ENCODE results near the gene CEP85. TPM values are rescaled to one million over a fixed set of nuclear protein-coding genes. Genes with fewer than 3 reads are reported as not detected.

CEP85 gene
- total and polyA plus RNA-seq, 9 of the 15 experiments (the other 6 are each of a cell fraction or from before 2014, with no cell fraction given), result 42.1 to 140 (median 92.6) TPM

DNA sequence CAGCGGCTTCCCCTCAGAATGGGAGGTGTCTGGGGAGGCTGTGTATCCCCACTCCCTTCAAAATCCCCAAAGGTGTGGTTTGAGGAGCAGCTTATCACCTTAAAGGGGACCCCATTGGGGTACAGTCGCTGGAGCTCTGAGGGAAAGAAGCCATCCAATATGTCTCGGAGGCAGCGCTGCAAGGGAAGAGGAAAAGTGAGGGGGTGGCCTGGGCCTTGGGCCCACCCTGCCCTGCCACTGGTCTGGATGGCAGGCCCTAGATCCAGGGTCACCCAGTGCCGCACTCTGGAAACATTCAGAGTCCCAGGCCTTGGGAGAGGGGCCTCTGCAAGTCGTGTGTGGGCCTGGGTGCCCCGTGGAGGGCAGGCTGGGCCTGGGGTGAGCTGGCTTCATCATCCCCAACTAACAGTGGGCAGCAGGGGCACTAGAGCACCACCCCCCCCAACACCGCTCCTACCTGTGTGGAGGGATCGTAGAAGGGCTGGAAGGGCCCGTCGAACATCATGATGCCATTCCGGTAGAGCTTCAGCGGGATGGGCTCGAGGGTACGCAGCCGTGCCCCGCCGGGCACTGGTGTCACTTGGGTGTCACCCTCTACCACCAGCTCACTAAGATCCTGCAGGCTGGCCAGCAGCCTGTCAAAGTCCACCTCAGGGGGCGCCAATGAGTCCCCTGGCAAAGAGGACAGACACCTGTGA lies 51.5 kb downstream of the CEP85 start (continued):
- TF ChIP-seq SMAD2 (IDR thresholded peaks at IDR 0.05; ENCODE audit: low read depth, low read length), result no peak
- TF ChIP-seq, protein P1, sequence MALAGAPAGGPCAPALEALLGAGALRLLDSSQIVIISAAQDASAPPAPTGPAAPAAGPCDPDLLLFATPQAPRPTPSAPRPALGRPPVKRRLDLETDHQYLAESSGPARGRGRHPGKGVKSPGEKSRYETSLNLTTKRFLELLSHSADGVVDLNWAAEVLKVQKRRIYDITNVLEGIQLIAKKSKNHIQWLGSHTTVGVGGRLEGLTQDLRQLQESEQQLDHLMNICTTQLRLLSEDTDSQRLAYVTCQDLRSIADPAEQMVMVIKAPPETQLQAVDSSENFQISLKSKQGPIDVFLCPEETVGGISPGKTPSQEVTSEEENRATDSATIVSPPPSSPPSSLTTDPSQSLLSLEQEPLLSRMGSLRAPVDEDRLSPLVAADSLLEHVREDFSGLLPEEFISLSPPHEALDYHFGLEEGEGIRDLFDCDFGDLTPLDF (CRISPR knock-in tag; IDR thresholded peaks at IDR 0.05), result no peak
- no peak for TF ChIP-seq ZNF408 (CRISPR knock-in tag; IDR thresholded peaks at IDR 0.05; ENCODE audit: low read depth)
- TF ChIP-seq, protein P2, sequence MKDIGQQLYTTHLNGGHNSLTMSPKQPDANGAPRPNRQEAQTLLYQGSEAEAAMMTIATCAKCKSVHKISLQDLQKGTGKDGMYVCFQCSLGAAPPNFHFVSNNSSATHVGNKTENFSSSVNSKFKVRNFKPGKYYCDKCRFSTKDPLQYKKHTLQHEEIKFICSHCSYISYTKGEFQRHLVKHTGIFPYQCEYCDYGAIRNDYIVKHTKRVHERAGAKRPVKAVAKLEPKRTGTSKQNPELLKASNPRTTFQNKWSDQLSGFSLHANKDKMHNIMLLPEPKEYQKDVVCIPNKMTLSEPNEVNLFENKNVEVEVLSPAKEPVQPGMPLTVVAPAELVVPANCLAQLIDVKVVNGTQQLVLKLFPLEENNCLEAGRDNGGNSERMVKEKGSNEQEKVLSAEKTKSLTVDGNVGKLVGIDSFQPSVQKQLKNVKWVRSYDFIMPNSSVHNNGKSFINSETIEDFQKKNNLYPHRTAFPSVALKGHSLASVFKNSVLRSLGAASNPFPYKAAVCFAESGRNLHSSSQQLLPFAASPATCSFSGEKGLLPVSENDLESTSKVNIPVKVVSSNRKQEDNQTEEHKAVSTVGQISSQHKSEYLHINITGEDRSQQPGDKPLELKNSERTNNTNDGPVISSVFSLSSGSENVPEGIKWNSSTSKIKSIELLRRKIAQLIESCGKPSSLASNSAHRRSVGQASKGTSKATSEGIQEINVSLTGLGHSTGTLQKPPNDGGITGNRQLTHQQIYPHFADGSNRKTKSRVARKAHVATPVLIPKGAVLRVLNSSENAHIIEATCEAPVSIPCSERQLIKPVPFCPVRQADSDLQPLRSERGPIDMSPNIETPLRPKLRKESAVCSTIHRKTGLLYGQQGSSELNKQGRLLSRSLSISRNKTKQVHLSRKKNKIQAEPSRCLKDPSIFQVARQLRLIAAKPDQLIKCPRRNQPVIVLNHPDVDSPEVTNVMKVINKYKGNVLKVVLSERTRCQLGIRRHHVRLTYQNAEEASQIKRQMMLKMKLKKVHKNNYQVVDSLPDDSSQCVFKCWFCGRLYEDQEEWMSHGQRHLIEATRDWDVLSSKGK (CRISPR knock-in tag; IDR thresholded peaks at IDR 0.05), result no peak
- no peak for TF ChIP-seq TARDBP (IDR thresholded peaks at IDR 0.05)
- no peak for TF ChIP-seq U2AF2 (optimal IDR thresholded peaks at IDR 0.05; ENCODE audit: low read depth, low read length)
- 0 out of 2 replicates have a peak, but pooled peaks have one; percentile 17 for TF ChIP-seq KLF16 (IDR thresholded peaks at IDR 0.05)
- TF ChIP-seq ZSCAN32 (CRISPR knock-in tag; IDR thresholded peaks at IDR 0.05), result no peak
- no peak for TF ChIP-seq ZNF77 (CRISPR knock-in tag; IDR thresholded peaks at IDR 0.05)
- TF ChIP-seq ZNF263 (CRISPR knock-in tag; IDR thresholded peaks at IDR 0.05; ENCODE audit: borderline replicate concordance), result no peak
- no peak for TF ChIP-seq MAFG (tag; conservative IDR thresholded peaks at IDR 0.05)
- TF ChIP-seq, protein P3, sequence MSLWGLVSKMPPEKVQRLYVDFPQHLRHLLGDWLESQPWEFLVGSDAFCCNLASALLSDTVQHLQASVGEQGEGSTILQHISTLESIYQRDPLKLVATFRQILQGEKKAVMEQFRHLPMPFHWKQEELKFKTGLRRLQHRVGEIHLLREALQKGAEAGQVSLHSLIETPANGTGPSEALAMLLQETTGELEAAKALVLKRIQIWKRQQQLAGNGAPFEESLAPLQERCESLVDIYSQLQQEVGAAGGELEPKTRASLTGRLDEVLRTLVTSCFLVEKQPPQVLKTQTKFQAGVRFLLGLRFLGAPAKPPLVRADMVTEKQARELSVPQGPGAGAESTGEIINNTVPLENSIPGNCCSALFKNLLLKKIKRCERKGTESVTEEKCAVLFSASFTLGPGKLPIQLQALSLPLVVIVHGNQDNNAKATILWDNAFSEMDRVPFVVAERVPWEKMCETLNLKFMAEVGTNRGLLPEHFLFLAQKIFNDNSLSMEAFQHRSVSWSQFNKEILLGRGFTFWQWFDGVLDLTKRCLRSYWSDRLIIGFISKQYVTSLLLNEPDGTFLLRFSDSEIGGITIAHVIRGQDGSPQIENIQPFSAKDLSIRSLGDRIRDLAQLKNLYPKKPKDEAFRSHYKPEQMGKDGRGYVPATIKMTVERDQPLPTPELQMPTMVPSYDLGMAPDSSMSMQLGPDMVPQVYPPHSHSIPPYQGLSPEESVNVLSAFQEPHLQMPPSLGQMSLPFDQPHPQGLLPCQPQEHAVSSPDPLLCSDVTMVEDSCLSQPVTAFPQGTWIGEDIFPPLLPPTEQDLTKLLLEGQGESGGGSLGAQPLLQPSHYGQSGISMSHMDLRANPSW (CRISPR knock-in tag; IDR thresholded peaks at IDR 0.05), result no peak
- TF ChIP-seq POLR2A (conservative IDR thresholded peaks at IDR 0.05), result no peak
- TF ChIP-seq NFIC (IDR thresholded peaks at IDR 0.05), result 0 out of 2 replicates have a peak, but pooled peaks have one; percentile 11
- no peak for TF ChIP-seq NCOA6 (IDR thresholded peaks at IDR 0.05)
- TF ChIP-seq POU5F1 (IDR thresholded peaks at IDR 0.05; ENCODE audit: borderline replicate concordance, low read depth, low read length, partially characterized antibody), result no peak
- TF ChIP-seq POLR2G (IDR thresholded peaks at IDR 0.05; ENCODE audit: low read depth, low read length), result peak; percentile 54; the same call in 1 of the 2 replicates
- TF ChIP-seq, protein P4, sequence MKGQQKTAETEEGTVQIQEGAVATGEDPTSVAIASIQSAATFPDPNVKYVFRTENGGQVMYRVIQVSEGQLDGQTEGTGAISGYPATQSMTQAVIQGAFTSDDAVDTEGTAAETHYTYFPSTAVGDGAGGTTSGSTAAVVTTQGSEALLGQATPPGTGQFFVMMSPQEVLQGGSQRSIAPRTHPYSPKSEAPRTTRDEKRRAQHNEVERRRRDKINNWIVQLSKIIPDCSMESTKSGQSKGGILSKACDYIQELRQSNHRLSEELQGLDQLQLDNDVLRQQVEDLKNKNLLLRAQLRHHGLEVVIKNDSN (CRISPR knock-in tag; IDR thresholded peaks at IDR 0.05), result no peak
- TF ChIP-seq RCOR1 (IDR thresholded peaks at IDR 0.05; ENCODE audit: borderline replicate concordance in 1 of 2, low read depth in 2 of 2, low read length in 2 of 2), result 0 out of 4 replicates have a peak, but pooled peaks of 1 of the 2 experiments have one; percentile 5
- TF ChIP-seq RB1 (IDR thresholded peaks at IDR 0.05; ENCODE audit: low read depth), result 0 out of 2 replicates have a peak, but pooled peaks have one; percentile 21
- no peak for TF ChIP-seq ADNP (tag; IDR thresholded peaks at IDR 0.05)
- no peak for TF ChIP-seq SMAD3 (CRISPR knock-in tag; conservative IDR thresholded peaks at IDR 0.05)

All from K562 (cell line).